T-helper 1 cell treated with Interleukin-12 subunit alpha and Interleukin-12 subunit beta and Interleukin-4 antibody, amounts not matched to agents 30 μg/mL and 1 μg/mL, for 36 hours (primary cell): ENCODE results near the gene ABRAXAS1.

Source experiments
- H3K27ac Mint-ChIP-seq: one replicate; pipeline ENCODE4 v1.8.0; 2021; ENCODE audit warnings: mild to moderate bottlenecking, mixed read lengths
- H3K27me3 Mint-ChIP-seq: one replicate; pipeline ENCODE4 v1.8.0; 2021; ENCODE audit warnings: low read depth, mixed read lengths
- H3K36me3 Mint-ChIP-seq: one replicate; pipeline ENCODE4 v1.8.0; 2021; ENCODE audit warnings: low read depth, mixed read lengths
- H3K4me1 Mint-ChIP-seq: one replicate; pipeline ENCODE4 v1.8.0; 2021; ENCODE audit warnings: low read depth, mixed read lengths
- H3K4me3 Mint-ChIP-seq: one replicate; pipeline ENCODE4 v1.8.0; 2021; ENCODE audit warnings: mild to moderate bottlenecking, moderate library complexity, mixed read lengths
- H3K9me3 Mint-ChIP-seq: one replicate; pipeline ENCODE4 v1.8.0; 2021; ENCODE audit warnings: mixed read lengths

Gene ABRAXAS1

DNA sequence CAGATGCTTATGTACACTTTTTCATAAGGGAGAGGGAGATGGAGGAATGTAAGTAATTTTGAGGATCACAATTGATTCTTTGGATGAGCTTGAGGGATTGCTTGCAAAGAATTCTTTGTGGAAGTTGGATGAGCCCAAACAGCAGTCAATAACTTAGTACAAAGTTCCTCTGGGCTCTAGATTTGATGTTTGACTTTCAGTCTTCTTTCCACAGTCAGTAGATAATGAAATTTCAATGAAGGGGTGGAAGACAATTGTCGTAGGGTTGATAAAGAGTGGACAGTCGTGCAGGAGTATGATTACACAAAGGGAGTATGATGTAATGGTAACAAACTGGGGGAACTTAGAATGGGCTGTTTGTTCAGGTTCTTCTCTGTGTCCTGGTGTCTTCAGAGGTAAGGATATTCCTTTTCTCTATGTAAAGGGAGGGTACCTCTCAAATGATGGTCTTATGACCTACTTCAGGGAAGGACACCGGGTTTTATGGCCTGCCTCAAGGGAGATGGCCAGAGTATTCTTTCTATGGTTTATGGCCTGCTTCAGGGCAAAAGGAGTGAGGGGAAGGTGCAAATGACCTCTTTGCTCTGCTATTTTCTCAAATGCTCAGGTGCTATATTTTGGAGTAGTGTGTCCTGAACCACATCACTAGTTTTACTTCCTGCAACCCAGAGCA, 1.7 kb upstream of the ABRAXAS1 start:
- H3K4me3 Mint-ChIP-seq, result no peak overlapping the region
- H3K27me3 Mint-ChIP-seq, result no peaks in the 10 kb centered on the region
- H3K9me3 Mint-ChIP-seq, result no peaks in the 10 kb centered on the region
- peaks cover 16% of the 10 kb centered on the region for H3K4me1 Mint-ChIP-seq
- H3K27ac Mint-ChIP-seq, result peak overlapping the region; percentile 29
- H3K36me3 Mint-ChIP-seq, result no peaks in the 10 kb centered on the region

DNA sequence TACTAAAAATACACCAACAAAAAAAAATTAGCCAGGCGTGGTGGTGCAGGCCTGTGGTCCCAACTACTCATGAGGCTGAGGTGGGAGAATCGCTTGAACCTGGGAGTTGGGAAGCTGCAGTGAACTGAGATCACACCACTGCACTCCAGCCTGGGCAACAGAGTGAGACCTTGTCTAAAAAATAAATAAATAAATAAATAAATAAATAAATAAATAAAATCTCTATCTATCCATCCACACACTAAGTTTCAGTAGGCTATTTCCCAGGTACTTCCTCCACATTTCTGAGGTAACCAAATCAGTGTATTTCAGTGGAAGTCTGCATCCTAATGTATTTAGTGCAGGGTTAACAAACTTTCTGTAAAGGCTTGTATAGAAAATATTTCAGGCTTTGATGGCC, 10.9 kb downstream of the ABRAXAS1 start:
- no peaks in the 10 kb centered on the region for H3K9me3 Mint-ChIP-seq
- peaks cover 5% of the 10 kb centered on the region for H3K36me3 Mint-ChIP-seq
- no peaks in the 10 kb centered on the region for H3K27me3 Mint-ChIP-seq
- no peak overlapping the region for H3K4me3 Mint-ChIP-seq
- H3K4me1 Mint-ChIP-seq, result peaks cover 1% of the 10 kb centered on the region
- no peak overlapping the region for H3K27ac Mint-ChIP-seq

DNA sequence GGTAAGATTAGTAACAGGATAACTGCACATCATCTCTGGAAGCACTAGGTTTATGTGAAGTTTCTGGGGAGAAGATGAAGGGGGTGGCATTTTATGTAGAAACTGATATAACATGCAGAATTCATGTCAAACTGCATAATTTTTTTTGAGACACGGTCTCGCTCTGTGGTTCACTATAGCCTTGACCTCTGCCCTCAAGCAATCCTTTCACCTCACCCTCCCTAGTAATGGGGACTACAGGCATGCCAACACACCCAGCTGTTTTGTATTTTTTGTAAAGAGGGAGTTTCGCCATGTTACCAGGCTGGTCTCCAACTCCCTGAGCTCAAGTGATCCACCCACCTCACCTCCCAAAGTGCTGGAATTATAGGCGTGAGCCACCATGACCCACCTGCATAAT, 11.5 kb downstream of the ABRAXAS1 start:
- Mint-ChIP-seq H3K4me1 (peaks cover 1% of the 10 kb centered on the region), H3K27ac (no peak overlapping the region), H3K4me3 (no peak overlapping the region), H3K9me3 (no peaks in the 10 kb centered on the region), H3K27me3 (no peaks in the 10 kb centered on the region), H3K36me3 (peaks cover 8% of the 10 kb centered on the region)

DNA sequence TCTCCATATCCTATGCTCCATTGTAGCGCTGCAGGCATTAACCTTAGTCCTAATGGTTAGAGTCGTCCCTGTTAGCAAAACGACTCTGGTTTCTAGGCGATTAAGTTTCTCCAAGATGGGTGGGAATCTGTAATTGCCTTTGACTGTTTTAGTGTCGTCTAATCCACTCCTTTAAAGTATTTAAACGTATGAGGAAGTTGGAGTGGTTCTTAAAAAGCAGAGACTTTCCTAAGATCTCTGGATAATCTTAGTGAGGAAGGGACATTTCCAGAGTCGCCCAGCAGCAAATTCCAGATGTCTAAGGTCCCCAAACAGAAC, 28.8 kb downstream of the ABRAXAS1 start:
- Mint-ChIP-seq H3K27ac (peak overlapping the region; percentile 99), H3K27me3 (no peaks in the 10 kb centered on the region), H3K36me3 (peaks cover 36% of the 10 kb centered on the region), H3K9me3 (no peaks in the 10 kb centered on the region), H3K4me3 (peak overlapping the region; percentile 98), H3K4me1 (peaks cover 30% of the 10 kb centered on the region)

DNA sequence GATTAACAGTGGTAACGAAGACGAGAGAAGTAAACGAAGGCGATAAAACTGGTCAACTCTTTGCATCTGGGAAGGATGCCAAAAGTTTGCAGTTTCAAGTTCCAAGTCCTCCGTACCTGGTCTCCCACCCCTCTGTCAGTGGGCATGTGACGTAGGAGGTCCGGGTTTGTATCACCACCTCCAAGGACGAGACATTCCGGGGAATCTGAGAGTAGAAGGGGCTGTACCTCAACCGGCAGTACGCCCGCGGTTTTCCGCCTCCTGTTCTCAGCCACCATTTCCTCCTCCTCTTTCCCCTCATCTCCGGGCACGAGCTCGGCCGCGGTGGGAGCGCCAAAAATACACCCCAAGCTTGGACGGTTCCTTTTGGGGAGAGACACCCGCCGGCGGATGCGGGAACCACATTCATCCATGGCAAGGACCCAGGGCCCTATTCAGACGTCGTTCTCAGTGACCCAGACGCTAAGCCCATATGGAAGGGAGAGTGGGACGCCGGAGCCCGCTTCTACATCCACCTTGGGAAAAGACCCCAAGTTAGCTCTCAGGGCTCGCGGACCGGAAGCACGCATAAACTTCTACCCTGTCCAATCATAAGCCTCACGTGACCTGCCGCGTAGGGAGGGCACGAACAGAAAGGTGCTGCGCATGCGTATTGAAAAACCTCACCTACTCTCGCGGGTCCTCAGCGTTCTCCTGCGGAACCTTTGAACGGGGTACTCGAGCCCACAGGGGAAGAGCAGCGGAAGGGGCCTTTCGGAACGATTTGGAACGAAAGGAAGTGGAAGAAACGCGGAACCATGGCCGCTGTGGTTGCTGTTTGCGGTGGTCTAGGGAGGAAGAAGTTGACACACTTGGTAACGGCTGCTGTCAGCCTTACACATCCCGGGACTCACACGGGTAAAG, 29.4 kb downstream of the ABRAXAS1 start, which contains the start of the genes HELQ and MRPS18C:
Gene HELQ, minus strand, starts transcription at position 543 of the 903 bp plus-strand sequence. Its CDS starts 130 bp downstream, at position 413.
Gene MRPS18C, plus strand, starts transcription at position 778 of the 903 bp plus-strand sequence. Its CDS starts 20 bp downstream, at position 798.
- Mint-ChIP-seq H3K27me3 (no peaks in the 10 kb centered on the region), H3K4me3 (peak within 1 kb of the TSS; percentile 98), H3K9me3 (no peaks in the 10 kb centered on the region), H3K36me3 (peaks cover 35% of the 10 kb centered on the region), H3K27ac (peak within 1 kb of the TSS; percentile 99), H3K4me1 (peaks cover 30% of the 10 kb centered on the region)

DNA sequence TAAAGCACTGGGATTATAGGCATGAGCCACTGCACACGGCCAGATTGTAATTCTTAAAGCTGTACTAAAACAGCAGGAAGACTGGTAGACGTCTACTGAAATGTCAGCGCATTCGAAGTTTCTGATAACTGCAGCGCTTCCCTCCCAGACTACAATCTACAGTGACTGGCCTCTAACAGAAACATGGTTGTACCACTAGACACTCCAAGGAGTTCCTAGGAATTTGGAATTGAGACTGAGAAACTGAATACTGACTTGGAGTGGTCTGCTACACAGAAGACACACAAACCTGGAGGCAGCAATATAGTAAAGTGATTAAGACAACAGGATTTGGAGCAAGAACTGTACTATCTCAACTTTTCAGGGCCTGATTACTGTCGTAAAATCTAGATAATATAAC, 30.2 kb downstream of the ABRAXAS1 start:
- peak overlapping the region; percentile 98 for H3K4me3 Mint-ChIP-seq
- no peaks in the 10 kb centered on the region for H3K9me3 Mint-ChIP-seq
- no peaks in the 10 kb centered on the region for H3K27me3 Mint-ChIP-seq
- H3K4me1 Mint-ChIP-seq, result peaks cover 31% of the 10 kb centered on the region
- H3K27ac Mint-ChIP-seq, result peak overlapping the region; percentile 99
- H3K36me3 Mint-ChIP-seq, result peaks cover 33% of the 10 kb centered on the region

DNA sequence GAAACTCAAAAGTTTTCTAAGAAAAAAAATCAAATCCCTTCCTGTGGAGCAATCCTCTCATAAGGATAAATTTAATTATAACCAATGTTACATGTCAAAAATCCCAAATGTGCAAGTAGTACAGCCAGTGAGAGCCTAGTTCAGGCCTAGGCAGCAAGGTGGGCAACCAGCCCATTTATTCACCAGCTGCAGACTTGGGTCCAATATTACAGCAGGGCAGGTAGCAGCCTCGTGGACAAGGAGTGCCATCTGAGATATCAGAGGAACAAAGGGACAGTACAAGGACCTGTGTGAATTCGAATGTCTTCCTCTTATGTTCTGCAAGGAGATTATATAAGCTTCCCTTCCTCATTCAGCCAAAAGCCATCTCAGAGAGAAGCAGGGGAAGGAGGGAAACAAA, 35.9 kb downstream of the ABRAXAS1 start:
- no peaks in the 10 kb centered on the region for H3K9me3 Mint-ChIP-seq
- no peak overlapping the region for H3K4me3 Mint-ChIP-seq
- H3K4me1 Mint-ChIP-seq, result peaks cover 7% of the 10 kb centered on the region
- no peaks in the 10 kb centered on the region for H3K27me3 Mint-ChIP-seq
- H3K27ac Mint-ChIP-seq, result no peak overlapping the region
- peaks cover 20% of the 10 kb centered on the region for H3K36me3 Mint-ChIP-seq

DNA sequence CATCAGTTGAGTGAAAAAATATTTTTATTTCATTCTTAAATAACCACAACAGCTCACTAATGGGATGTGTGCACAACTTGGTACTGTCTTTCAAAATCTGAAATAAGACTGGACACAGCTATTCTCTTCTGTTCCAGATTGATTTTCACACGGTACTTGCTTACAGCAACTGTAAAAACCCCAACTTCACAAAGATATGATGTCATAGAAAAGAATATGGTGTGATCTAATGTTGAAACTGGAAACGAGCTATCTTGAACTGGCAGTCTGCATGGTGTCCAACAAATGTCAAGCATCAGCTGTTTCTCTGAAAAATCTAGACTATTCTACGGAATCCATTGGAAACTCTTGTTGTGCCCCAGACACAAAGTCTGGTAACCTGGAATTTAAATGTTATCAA, 44.0 kb downstream of the ABRAXAS1 start:
- no peaks in the 10 kb centered on the region for H3K27me3 Mint-ChIP-seq
- no peaks in the 10 kb centered on the region for H3K4me1 Mint-ChIP-seq
- H3K9me3 Mint-ChIP-seq, result no peaks in the 10 kb centered on the region
- peaks cover 17% of the 10 kb centered on the region for H3K36me3 Mint-ChIP-seq
- H3K27ac Mint-ChIP-seq, result no peak overlapping the region
- no peak overlapping the region for H3K4me3 Mint-ChIP-seq

DNA sequence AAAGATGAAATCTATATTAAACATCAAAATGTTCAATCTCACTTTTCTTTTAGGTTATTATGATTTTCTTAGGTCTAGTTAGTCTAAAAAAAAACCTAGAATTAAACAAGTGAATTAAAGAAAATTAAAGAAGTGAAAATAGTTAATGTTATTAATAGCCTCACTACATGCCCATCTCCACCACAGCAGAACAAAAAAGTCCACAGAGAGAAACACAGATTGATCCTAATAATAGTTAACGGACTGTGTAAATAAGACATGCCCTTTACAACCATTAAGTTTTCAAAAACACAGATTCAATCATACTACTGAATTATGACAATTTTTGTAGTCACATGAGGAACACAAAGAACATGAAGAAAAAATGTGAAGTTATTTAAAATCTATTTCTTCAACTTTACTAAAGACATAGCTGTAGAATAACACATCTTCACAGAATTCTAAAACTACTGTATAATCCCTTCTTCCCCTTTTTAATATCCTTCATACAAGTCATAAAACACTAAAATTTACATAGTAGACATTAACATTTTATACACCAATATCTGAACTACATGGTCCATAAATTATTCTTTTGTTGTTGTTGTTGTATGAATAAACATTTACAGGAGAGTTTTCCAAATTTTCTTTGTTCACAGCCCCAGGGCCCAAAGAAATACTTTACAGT, 44.6 kb downstream of the ABRAXAS1 start:
- Mint-ChIP-seq H3K4me3 (no peak overlapping the region), H3K36me3 (peaks cover 19% of the 10 kb centered on the region), H3K9me3 (no peaks in the 10 kb centered on the region), H3K27ac (no peak overlapping the region), H3K4me1 (no peaks in the 10 kb centered on the region), H3K27me3 (no peaks in the 10 kb centered on the region)

DNA sequence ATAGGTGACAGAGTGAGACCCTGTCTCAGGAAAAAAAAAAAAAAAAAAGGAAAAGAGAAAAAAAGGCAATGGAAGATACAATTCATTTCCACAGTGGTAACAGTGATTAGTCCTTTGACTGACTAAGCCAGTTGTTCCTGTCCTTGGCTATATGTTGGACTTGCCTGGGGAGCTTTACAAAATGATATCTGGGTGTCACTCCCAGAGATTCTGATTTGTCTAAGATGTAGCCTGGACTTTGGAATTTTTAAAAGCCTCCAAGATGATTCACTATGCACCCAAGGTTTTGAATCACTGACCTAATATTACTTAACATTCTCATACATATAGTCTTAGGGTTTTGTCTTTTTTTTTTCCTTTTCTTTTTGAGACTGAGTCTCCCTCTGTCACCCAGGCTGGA, 46.2 kb downstream of the ABRAXAS1 start:
- Mint-ChIP-seq H3K9me3 (no peaks in the 10 kb centered on the region), H3K27me3 (no peaks in the 10 kb centered on the region), H3K4me1 (no peaks in the 10 kb centered on the region), H3K27ac (no peak overlapping the region), H3K4me3 (no peak overlapping the region), H3K36me3 (peaks cover 15% of the 10 kb centered on the region)

DNA sequence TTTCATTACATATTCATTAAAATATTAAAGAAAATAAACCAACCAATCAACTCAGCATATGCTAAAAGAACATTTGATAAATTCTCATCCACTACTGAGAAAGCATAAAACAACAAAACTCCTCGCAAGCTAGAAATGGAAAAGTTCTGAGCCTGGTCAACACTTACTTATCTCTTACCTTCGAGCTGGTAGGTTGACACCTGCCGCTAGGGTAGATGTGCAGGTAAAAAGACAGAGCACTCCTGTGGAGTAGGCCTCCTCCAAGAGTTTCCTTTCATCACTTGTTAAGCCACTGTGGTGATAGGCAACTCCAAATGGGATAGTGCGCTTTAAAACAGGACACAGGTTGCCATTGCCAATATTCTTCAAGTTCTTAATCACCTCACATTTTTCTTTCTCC, 48.2 kb downstream of the ABRAXAS1 start:
- peaks cover 14% of the 10 kb centered on the region for H3K36me3 Mint-ChIP-seq

DNA sequence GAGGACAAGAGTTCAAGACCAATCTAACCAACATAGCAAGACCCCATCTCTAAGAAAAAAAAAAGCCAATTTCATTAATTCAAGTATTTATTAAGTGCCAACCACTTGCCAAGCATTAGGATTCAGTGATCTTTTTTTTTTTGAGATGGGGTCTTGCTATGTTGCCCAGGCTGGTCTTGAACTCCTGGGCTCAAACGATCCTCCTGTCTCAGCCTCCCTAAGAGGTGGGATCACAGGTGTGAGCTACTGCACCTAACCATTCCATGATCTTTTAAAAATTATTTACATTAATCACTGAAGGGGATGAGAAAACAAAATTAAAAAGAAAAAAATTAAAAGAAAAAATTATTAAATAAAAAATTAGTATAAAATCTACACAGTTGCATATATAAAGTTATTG, 53.7 kb downstream of the ABRAXAS1 start:
- Mint-ChIP-seq H3K36me3 (peaks cover 14% of the 10 kb centered on the region), H3K27me3 (no peaks in the 10 kb centered on the region), H3K27ac (no peak overlapping the region), H3K9me3 (no peaks in the 10 kb centered on the region), H3K4me1 (peaks cover under 1% of the 10 kb centered on the region), H3K4me3 (no peak overlapping the region)

More for the DNA sequence above, 48.2 kb downstream of the ABRAXAS1 start:
- H3K4me3 Mint-ChIP-seq, result no peak overlapping the region
- H3K27ac Mint-ChIP-seq, result no peak overlapping the region
- H3K4me1 Mint-ChIP-seq, result no peaks in the 10 kb centered on the region
- H3K9me3 Mint-ChIP-seq, result no peaks in the 10 kb centered on the region
- H3K27me3 Mint-ChIP-seq, result no peaks in the 10 kb centered on the region

DNA sequence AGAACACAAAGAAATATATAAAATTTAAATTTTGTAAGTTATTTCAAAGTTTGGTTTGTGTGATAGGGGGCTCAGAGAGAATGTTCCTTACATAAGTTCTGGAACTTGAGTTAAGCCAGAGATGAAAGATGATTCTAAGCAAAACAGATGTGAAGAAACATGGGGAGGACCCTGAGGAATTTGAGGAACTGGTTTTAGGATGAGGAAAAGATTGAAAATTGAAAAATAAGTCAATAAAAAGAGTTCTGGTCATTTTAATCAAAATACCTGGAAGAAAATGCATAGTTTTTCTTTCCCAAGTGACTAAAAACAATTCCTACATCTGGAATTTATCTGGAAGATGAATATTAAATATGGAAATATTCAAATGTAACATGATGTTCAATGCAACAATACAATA, 66.7 kb downstream of the ABRAXAS1 start:
- Mint-ChIP-seq H3K9me3 (no peaks in the 10 kb centered on the region), H3K4me1 (no peaks in the 10 kb centered on the region), H3K27ac (no peak overlapping the region), H3K27me3 (no peaks in the 10 kb centered on the region), H3K4me3 (no peak overlapping the region), H3K36me3 (peaks cover 24% of the 10 kb centered on the region)

DNA sequence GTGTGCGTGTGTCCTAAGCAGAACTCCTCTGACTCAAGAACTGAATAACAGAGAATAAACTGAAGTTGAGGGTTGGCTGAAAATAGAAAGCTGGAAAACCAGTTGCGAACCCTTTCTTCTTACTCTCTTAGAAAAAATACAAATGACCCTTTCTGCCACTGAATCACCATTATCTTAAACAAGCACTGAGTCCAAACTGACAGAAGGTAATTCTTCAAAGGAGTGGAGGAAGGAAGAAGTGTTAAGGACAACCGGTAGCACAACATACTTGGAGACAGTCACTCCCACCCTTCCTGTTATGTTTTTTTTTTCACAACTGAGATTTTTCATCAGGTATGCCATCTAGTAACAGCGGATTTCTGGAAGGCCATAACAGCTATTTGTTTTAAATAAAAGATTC, 67.3 kb downstream of the ABRAXAS1 start:
- no peak overlapping the region for H3K27ac Mint-ChIP-seq
- H3K9me3 Mint-ChIP-seq, result no peaks in the 10 kb centered on the region
- H3K4me3 Mint-ChIP-seq, result no peak overlapping the region
- no peaks in the 10 kb centered on the region for H3K4me1 Mint-ChIP-seq
- H3K36me3 Mint-ChIP-seq, result peaks cover 26% of the 10 kb centered on the region
- no peaks in the 10 kb centered on the region for H3K27me3 Mint-ChIP-seq
